Heart left ventricle (tissue), 13 donors: ENCODE measurements around the gene HGS.

Experiments used
- POLR2A ChIP-seq, 2 donors: fragments of 450-650 bp; IDR thresholded peaks; one replicate each; pipeline ENCODE4 v1.6.1; 2017; ENCODE audit warnings: antibody characterized with exemption in 2 of 2, mild to moderate bottlenecking in 2 of 2, moderate library complexity in 2 of 2
- TF ChIP-seq, protein P1 (sequence below), 12 donors: fragments of 200-600 bp; sonication (generic) in 4 of 12; IDR thresholded peaks; one replicate each; pipeline versions ENCODE4 v1.5.0 to v1.8.0; 2018 to 2022; ENCODE audit warnings: antibody characterized with exemption in 12 of 12, mild to moderate bottlenecking in 5 of 12
- donor health status: ischemic (EF 13 %, LVEDD 7.1; RV severe dilation, severe dysfunction).
- donor health status: DM: no; HTN: yes; CAD: no.
- donor health status: DM: no; HTN: no; CAD: no.
- donor health status: ischemic (EF 25% LVEDD 6.9; RV normal size, moderate dysfunction).
- donor health status: ischemic (EF 25% LVEDD 5.7; RV mildly dilated, moderate dysfunction).
- donor health status: ischemic (EF 35%, LVEDD 5.7; RV mildly dilated, moderate dysfunction).
- donor health status: nonischemic (EF 11% LVEDD 7.7; RV severe dilation, severe dysfunction).
- donor health status: DM: yes; HTN: yes; CAD: no.
- donor health status: PGD.
- donor health status: ischemic (EF 29% LVEDD 5.4; RV normal size, mild dysfunction).
- donor health status: nonischemic (EF 23%, LVEDD 6.1; RV moderate dilation, normal function).

DNA sequence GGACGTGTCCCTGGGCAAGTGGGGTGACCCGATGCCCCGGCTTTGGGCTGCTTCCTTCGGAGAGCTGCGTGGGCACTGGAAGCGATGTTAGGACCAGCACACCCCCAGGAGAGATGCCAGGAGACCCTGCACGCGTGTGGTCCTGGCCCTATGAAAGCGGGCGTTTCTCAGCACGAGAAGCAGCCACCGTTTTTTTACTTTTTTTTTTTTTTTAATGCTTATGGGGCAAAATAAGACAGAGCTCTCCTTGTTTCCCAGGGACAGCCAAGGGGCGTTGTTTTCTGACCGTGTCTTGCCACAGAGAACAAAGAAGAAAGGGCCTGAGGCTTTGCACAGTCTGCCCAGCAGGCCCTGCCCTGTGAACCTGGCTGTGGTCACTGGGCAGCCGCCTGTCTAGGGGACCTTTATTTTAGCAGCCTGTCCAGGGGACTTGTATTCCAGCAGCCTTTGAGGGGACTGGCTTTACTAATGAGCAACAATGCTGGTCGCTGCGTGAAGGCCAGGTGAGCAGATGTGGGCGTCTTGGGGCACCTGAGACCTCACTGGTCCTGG is 29.3 kb downstream of the HGS start:
- TF ChIP-seq, protein P1, sequence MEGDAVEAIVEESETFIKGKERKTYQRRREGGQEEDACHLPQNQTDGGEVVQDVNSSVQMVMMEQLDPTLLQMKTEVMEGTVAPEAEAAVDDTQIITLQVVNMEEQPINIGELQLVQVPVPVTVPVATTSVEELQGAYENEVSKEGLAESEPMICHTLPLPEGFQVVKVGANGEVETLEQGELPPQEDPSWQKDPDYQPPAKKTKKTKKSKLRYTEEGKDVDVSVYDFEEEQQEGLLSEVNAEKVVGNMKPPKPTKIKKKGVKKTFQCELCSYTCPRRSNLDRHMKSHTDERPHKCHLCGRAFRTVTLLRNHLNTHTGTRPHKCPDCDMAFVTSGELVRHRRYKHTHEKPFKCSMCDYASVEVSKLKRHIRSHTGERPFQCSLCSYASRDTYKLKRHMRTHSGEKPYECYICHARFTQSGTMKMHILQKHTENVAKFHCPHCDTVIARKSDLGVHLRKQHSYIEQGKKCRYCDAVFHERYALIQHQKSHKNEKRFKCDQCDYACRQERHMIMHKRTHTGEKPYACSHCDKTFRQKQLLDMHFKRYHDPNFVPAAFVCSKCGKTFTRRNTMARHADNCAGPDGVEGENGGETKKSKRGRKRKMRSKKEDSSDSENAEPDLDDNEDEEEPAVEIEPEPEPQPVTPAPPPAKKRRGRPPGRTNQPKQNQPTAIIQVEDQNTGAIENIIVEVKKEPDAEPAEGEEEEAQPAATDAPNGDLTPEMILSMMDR (IDR thresholded peaks at IDR 0.05): no peak
- no peak for TF ChIP-seq POLR2A (IDR thresholded peaks at IDR 0.05)
